Psoas muscle (tissue), 8 donors: ENCODE data around the gene MAGEE1. TPM values are rescaled to one million over a fixed set of nuclear protein-coding genes. Genes with fewer than 3 reads are reported as not detected.

ENCODE experiments used
- ATAC-seq, 4 donors: fragments of 200-7000 bp; cut with Tn5 transposase; one replicate each; pipeline ENCODE4 v1.9.1; 2020; ENCODE audit warnings: moderate library complexity in 3 of 4, mild to moderate bottlenecking in 2 of 4
- DNase-seq, 2 donors: peaks; one replicate each; pipeline ENCODE4 v3.0.0-alpha.2; 2020
- H3K27ac ChIP-seq: fragments of 200-600 bp; one replicate; pipeline ENCODE4 v1.8.0; 2022
- H3K27me3 ChIP-seq, 3 donors: fragments of 200-600 bp in 1 of 3; one replicate each; pipeline versions ENCODE4 v1.6.1 to v1.8.0; 2013 to 2022; ENCODE audit warnings: low read length in 2 of 3, mild to moderate bottlenecking in 2 of 3, moderate library complexity in 1 of 3; ENCODE audit not compliant: insufficient read depth in 3 of 3
- H3K36me3 ChIP-seq, 2 donors: fragments of 200-600 bp in 1 of 2; one replicate each; pipeline versions ENCODE4 v1.6.1 to v1.8.0; 2013 to 2022; ENCODE audit warnings: low read depth in 1 of 2, mild to moderate bottlenecking in 1 of 2, moderate library complexity in 1 of 2; ENCODE audit not compliant: insufficient read depth in 1 of 2
- H3K4me1 ChIP-seq: fragments of 200-600 bp; one replicate; pipeline ENCODE4 v1.8.0; 2022
- H3K4me3 ChIP-seq: fragments of 200-600 bp; one replicate; pipeline ENCODE4 v1.8.0; 2022; ENCODE audit warnings: mild to moderate bottlenecking
- H3K9me3 ChIP-seq: fragments of 200-600 bp; one replicate; pipeline ENCODE4 v1.8.0; 2022
- WGBS, 3 donors: extraction: QIAGEN DNeasy Blood & Tissue Kit; methylation state at CpG; one replicate each; pipeline versions ENCODE4 v1.1.6 to v1.1.7; 2013; 5-methylcytosine and 5-hydroxymethylcytosine counted together
- intact Hi-C, 2 donors: fragments of 100-400 bp; cut with DNase I; formaldehyde crosslinking; loops; one replicate each; pipeline versions ENCODE4 v1.11.0 to v1.14.2; 2022
- long read RNA-seq, 2 donors: library from polyadenylated mRNA; unstranded; transcript quantifications; one replicate each; pipeline ENCODE4 v2.0.0, GENCODE V29; 2021
- polyA plus RNA-seq, 3 donors: library from polyadenylated mRNA; stranded (reverse); fragments of 200-250 nt; gene quantifications; one replicate each; pipeline ENCODE4 v1.2.3, GENCODE V29; 2013
- total RNA-seq, 4 donors: library from RNA; stranded (reverse); fragmentation: NEBNext Ultra II Directional in 2 of 4; extraction: Animal tissue kit (Norgen Biotek cat#: 25700) in 2 of 4; gene quantifications; one replicate each; pipeline versions ENCODE4 v1.2.1 to v1.2.4, GENCODE V29; 2021 to 2023
- TF ChIP-seq, protein P1 (sequence below): fragments of 200-600 bp; IDR thresholded peaks from one replicate; pipeline ENCODE4 v1.8.0; 2022; ENCODE audit warnings: antibody characterized with exemption
- donor health status: healthy with polysubstance abuse.
- donor health status: DM: no; HTN: no; CAD: no; lungs with moderate emphysema.
- donor health status: Bipolar disorder and iron deficiency.
- donor health status: healthy.
- donor health status: DM: yes; HTN: yes; CAD: no.
- donor health status: DM: no; HTN: no; CAD: no.
- donor health status: DM: no; HTN: no; CAD: no.
- donor health status: DM: yes; HTN: yes; CAD: no.

The MAGEE1 gene
- total RNA-seq, result 1 to 10 TPM in 1 of 4 donors, under 1 TPM in 3; 0.50 to 1.5 (median 0.76) TPM
- under 1 TPM; 0.25 to 0.34 (median 0.34) TPM for polyA plus RNA-seq
- long read RNA-seq, donor 1, result 0 reads
- long read RNA-seq, donor 2, result 0 reads

DNA sequence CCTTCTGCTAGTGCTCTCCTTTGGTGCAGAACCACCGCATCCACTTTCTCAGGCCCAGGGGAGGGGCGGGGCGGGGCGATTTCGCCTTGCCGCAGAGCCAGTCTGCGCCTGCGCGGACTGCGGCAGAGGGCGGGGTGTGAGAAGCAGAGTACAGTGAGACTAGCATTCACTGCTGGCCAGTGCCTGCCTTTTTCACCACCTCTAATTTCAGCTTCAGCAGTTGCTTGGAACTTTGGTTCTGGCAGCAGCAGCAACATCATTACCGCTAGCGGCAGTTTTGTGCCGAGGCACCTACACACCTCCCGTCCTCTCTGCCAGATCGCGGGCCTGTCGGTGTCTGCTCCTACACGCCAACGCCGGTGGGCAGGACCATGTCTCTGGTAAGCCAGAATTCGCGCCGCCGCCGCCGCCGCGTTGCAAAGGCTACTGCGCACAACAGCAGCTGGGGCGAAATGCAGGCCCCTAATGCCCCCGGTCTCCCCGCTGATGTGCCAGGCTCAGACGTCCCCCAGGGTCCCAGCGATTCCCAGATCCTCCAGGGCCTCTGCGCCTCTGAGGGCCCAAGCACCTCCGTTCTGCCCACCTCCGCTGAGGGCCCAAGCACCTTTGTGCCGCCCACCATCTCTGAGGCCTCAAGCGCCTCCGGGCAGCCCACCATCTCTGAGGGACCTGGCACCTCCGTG lies at the start of gene MAGEE1:
Gene MAGEE1 (plus strand): TSS at position 151 of the 683 bp plus-strand sequence. CDS start 221 bp downstream, at position 372.
- ATAC-seq (peak; percentile 83 to 99 (median 92)), DNase-seq (peak; percentile 77 to 84)
- no peaks in the 10 kb centered on the region for H3K36me3 ChIP-seq
- TF ChIP-seq, protein P1, sequence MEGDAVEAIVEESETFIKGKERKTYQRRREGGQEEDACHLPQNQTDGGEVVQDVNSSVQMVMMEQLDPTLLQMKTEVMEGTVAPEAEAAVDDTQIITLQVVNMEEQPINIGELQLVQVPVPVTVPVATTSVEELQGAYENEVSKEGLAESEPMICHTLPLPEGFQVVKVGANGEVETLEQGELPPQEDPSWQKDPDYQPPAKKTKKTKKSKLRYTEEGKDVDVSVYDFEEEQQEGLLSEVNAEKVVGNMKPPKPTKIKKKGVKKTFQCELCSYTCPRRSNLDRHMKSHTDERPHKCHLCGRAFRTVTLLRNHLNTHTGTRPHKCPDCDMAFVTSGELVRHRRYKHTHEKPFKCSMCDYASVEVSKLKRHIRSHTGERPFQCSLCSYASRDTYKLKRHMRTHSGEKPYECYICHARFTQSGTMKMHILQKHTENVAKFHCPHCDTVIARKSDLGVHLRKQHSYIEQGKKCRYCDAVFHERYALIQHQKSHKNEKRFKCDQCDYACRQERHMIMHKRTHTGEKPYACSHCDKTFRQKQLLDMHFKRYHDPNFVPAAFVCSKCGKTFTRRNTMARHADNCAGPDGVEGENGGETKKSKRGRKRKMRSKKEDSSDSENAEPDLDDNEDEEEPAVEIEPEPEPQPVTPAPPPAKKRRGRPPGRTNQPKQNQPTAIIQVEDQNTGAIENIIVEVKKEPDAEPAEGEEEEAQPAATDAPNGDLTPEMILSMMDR, result no peak
- H3K27me3 ChIP-seq, result no peaks in the 10 kb centered on the region
- H3K9me3 ChIP-seq, result no peaks in the 10 kb centered on the region
- peak within 1 kb of the TSS; percentile 73 for H3K4me3 ChIP-seq
- no peak within 1 kb of the TSS for H3K27ac ChIP-seq
- WGBS, 3 donors, result 0 to 40% (median 0%) methylated on average over 29 to 42 of the region's 42 CpGs
- H3K4me1 ChIP-seq, result no peaks in the 10 kb centered on the region
- intact Hi-C loops, result no loop called here

GRCh38 chrX:76398970-76399369 lies 28.5 kb upstream of the MAGEE1 start:
- TF ChIP-seq, protein P1, result no peak
- H3K27me3 ChIP-seq, result peaks cover 0 to 15% (median 0%) of the 10 kb centered on the region in 3 donors
- DNase-seq, result no peak

DNA sequence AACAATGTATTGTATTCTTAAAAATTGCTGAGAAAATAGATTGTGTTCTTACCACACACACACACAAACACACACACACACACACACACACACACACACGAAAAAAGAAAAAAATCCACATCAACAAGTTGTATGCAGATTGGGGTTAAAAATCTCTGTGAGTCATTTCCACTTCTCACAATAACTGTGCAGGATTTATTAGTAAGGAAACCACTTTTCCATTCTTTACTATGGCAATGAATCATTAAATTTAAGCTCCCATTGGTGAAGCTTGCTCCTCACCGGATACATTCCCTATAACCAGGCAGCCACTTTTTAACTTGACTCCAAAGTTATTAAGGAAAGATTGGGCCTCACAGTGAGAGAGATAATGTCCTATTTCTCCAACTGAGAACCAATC lies 19.7 kb upstream of the MAGEE1 start:
- Histone ChIP-seq H3K36me3 (no peaks in the 10 kb centered on the region), H3K27ac (no peak overlapping the region), H3K4me3 (no peak overlapping the region), H3K4me1 (no peaks in the 10 kb centered on the region), H3K9me3 (no peaks in the 10 kb centered on the region), H3K27me3 (peaks cover 0 to 4% (median 0%) of the 10 kb centered on the region in 3 donors)
- WGBS, 3 donors, result 49 to 60% (median 49%) methylated on average over 2 of the region's 2 CpGs
- intact Hi-C loops, result no loop called here
- TF ChIP-seq, protein P1, result no peak
- ATAC-seq (no peak), DNase-seq (no peak)

More at GRCh38 chrX:76398970-76399369, 28.5 kb upstream of the MAGEE1 start:
- ATAC-seq, result no peak
- H3K27ac ChIP-seq, result no peak overlapping the region
- H3K36me3 ChIP-seq, result no peaks in the 10 kb centered on the region
- intact Hi-C loops, result no loop called here
- H3K4me1 ChIP-seq, result no peaks in the 10 kb centered on the region
- H3K4me3 ChIP-seq, result no peak overlapping the region
- no peaks in the 10 kb centered on the region for H3K9me3 ChIP-seq

GRCh38 chrX:76420237-76420636 lies 7.3 kb upstream of the MAGEE1 start:
- intact Hi-C loops, result no loop called here
- no peak overlapping the region for H3K4me3 ChIP-seq
- H3K36me3 ChIP-seq, result no peaks in the 10 kb centered on the region
- H3K27ac ChIP-seq, result no peak overlapping the region
- no peaks in the 10 kb centered on the region for H3K9me3 ChIP-seq
- H3K4me1 ChIP-seq, result no peaks in the 10 kb centered on the region
- H3K27me3 ChIP-seq, result peaks cover 0 to 6% (median 0%) of the 10 kb centered on the region in 3 donors
- DNase-seq (no peak), ATAC-seq (no peak)
- TF ChIP-seq, protein P1, result no peak
- 77 to 100% (median 83%) methylated on average over 1 of the region's 1 CpG for WGBS, 3 donors
